Mammary epithelial cell (primary cell): Measurements from ENCODE around the gene DZIP1.

Source experiments
- CTCF ChIP-seq, 2 donors: IDR thresholded peaks in 1 of 2; conservative IDR thresholded peaks in 1 of 2; 2 replicates each; pipeline ENCODE4 v1.5.1; 2011 to 2012; ENCODE audit warnings: inconsistent platforms in 2 of 2, low read length in 2 of 2, mild to moderate bottlenecking in 2 of 2, control low read depth in 1 of 2, low read depth in 1 of 2; ENCODE audit not compliant: insufficient read depth in 1 of 2; ENCODE audit errors: extremely low read depth in 1 of 2
- EZH2 ChIP-seq: IDR thresholded peaks from 2 replicates; pipeline ENCODE4 v1.6.1; 2012; ENCODE audit warnings: low read length, inconsistent platforms, borderline replicate concordance

GRCh38 chr13:95544293-95544692 is 100.2 kb downstream of the DZIP1 start:
- no peak for TF ChIP-seq CTCF (conservative IDR thresholded peaks at IDR 0.05 in 1 of 2, IDR thresholded peaks at IDR 0.05 in 1 of 2; ENCODE audit: extremely low read depth in 1 of 2, insufficient read depth in 1 of 2, low read depth in 1 of 2, low read length in 2 of 2)
- no peak for TF ChIP-seq EZH2
